Progenitor cell of endocrine pancreas (in vitro differentiated cells): ENCODE results near the gene ANKRD29. TPM values are rescaled to one million over a fixed set of nuclear protein-coding genes. Genes with fewer than 3 reads are reported as not detected.

Source experiments
- DNase-seq: peaks from one replicate; pipeline ENCODE4 v3.0.0; 2021; ENCODE audit warnings: low spot score; ENCODE audit not compliant: unreplicated experiment
- H3K27ac Mint-ChIP-seq: 2 replicates; pipeline ENCODE4 v1.8.0; 2021; ENCODE audit warnings: mild to moderate bottlenecking, moderate library complexity, mixed read lengths
- H3K27me3 Mint-ChIP-seq: 2 replicates; pipeline ENCODE4 v1.8.0; 2021; ENCODE audit warnings: mixed read lengths
- H3K36me3 Mint-ChIP-seq: 2 replicates; pipeline ENCODE4 v1.8.0; 2022; ENCODE audit warnings: mixed read lengths; ENCODE audit not compliant: insufficient read depth
- H3K4me1 Mint-ChIP-seq: 2 replicates; pipeline ENCODE4 v1.8.0; 2021; ENCODE audit warnings: low read depth, mixed read lengths
- H3K4me3 Mint-ChIP-seq: 2 replicates; pipeline ENCODE4 v1.8.0; 2021; ENCODE audit warnings: low read depth, mild to moderate bottlenecking, moderate library complexity, mixed read lengths
- H3K9me3 Mint-ChIP-seq: 2 replicates; pipeline ENCODE4 v1.8.0; 2021; ENCODE audit warnings: low read depth, mixed read lengths
- CTCF ChIP-seq: fragments of 200-600 bp; sonication (generic); IDR thresholded peaks from one replicate; pipeline ENCODE4 v1.5.0; 2021; ENCODE audit warnings: antibody characterized with exemption, mild to moderate bottlenecking; ENCODE audit not compliant: unreplicated experiment
- total RNA-seq: library from RNA; stranded (reverse); gene quantifications from 2 replicates; pipeline ENCODE4 v1.2.1, GENCODE V29; 2021

The ANKRD29 gene
- total RNA-seq, 1 donor from 2014 or later, result 0.41 TPM

- peak; percentile 19 for DNase-seq
- TF ChIP-seq CTCF, result no peak
- no peaks in the 10 kb centered on the region for H3K9me3 Mint-ChIP-seq
- H3K27ac Mint-ChIP-seq, result no peak overlapping the region
- peaks cover 43% of the 10 kb centered on the region for H3K27me3 Mint-ChIP-seq
- H3K36me3 Mint-ChIP-seq, result no peaks in the 10 kb centered on the region
- peak overlapping the region; percentile 43 for H3K4me3 Mint-ChIP-seq
- H3K4me1 Mint-ChIP-seq, result peaks cover 6% of the 10 kb centered on the region
Measured at GRCh38 chr18:23689616-23690504, 27.1 kb upstream of the ANKRD29 start.

- Mint-ChIP-seq H3K36me3 (no peaks in the 10 kb centered on the region), H3K27me3 (peaks cover 45% of the 10 kb centered on the region), H3K9me3 (no peaks in the 10 kb centered on the region), H3K4me1 (peaks cover 6% of the 10 kb centered on the region), H3K27ac (no peak within 1 kb of the TSS), H3K4me3 (peak within 1 kb of the TSS; percentile 62)
- DNase-seq, result peak; percentile 46
- no peak for TF ChIP-seq CTCF
Measured at GRCh38 chr18:23689031-23689615, 26.4 kb upstream of the ANKRD29 start, which contains the start of gene LAMA3. Gene LAMA3, plus strand, starts transcription at chr18:23689453. Its CDS starts 231 bp downstream, at chr18:23689684.

- Mint-ChIP-seq H3K9me3 (no peaks in the 10 kb centered on the region), H3K27ac (no peak overlapping the region), H3K4me3 (no peak overlapping the region), H3K36me3 (no peaks in the 10 kb centered on the region), H3K4me1 (peaks cover 3% of the 10 kb centered on the region), H3K27me3 (peaks cover 42% of the 10 kb centered on the region)
- no peak for TF ChIP-seq CTCF
- no peak for DNase-seq
Measured at GRCh38 chr18:23688528-23688927, 25.8 kb upstream of the ANKRD29 start.

- TF ChIP-seq CTCF, result no peak
- Mint-ChIP-seq H3K4me3 (no peak overlapping the region), H3K9me3 (no peaks in the 10 kb centered on the region), H3K27me3 (peaks cover 43% of the 10 kb centered on the region), H3K4me1 (peaks cover 3% of the 10 kb centered on the region), H3K27ac (no peak overlapping the region), H3K36me3 (no peaks in the 10 kb centered on the region)
- DNase-seq, result no peak
Measured at GRCh38 chr18:23684515-23685197, 21.9 kb upstream of the ANKRD29 start.

GRCh38 chr18:23683671-23684070 lies 21.0 kb upstream of the ANKRD29 start:
- Mint-ChIP-seq H3K9me3 (no peaks in the 10 kb centered on the region), H3K27ac (no peak overlapping the region), H3K4me1 (no peaks in the 10 kb centered on the region), H3K4me3 (no peak overlapping the region), H3K27me3 (peaks cover 44% of the 10 kb centered on the region), H3K36me3 (no peaks in the 10 kb centered on the region)
- no peak for TF ChIP-seq CTCF
- no peak for DNase-seq
